ENCODE results near the gene DSC1. TPM values are rescaled to one million over a fixed set of nuclear protein-coding genes. Genes with fewer than 3 reads are reported as not detected.

DSC1 gene
- total and polyA plus RNA-seq, 12 donors, result 0.03 to 21.8 (median 7.7) TPM

- DNase-seq, result peak; percentile 6 to 11
These were observed 62.0 kb downstream of the DSC1 start for GRCh38 chr18:31100436-31101182.

GRCh38 chr18:31099450-31100230 lies 63.0 kb downstream of the DSC1 start:
- 87 to 89% methylated on average over 10 of the region's 10 CpGs for WGBS, 2 donors
- H3K27ac ChIP-seq, result peak overlapping the region in 7 of 10 donors; percentile 11 to 97 (median 92)
- peaks cover 0 to 12% (median 3%) of the 10 kb centered on the region in 9 donors for H3K4me1 ChIP-seq
- H3K36me3 ChIP-seq, result no peaks in the 10 kb centered on the region
- DNase-seq (no peak), ATAC-seq (no peak)
- TF ChIP-seq CTCF (IDR thresholded peaks at IDR 0.05), result no peak
- H3K4me3 ChIP-seq, result peak overlapping the region in 9 of 10 donors; percentile 41 to 76 (median 72)
- H3K9me3 ChIP-seq, result no peaks in the 10 kb centered on the region
- peaks cover 0 to 8% (median 0%) of the 10 kb centered on the region in 7 donors for H3K27me3 ChIP-seq
- intact Hi-C loops (cut with DNase I), result loop anchor here in 7 of 10 donors (5.0 to 10.0 kb wide), 9 partner anchors 105 to 405 kb away; partner anchors contain the start of gene DSG2 (in 2 of the 7)

More at GRCh38 chr18:31100436-31101182, 62.0 kb downstream of the DSC1 start:
- 10 to 11% methylated on average over 23 of the region's 23 CpGs for WGBS, 2 donors
- Histone ChIP-seq H3K27me3 (peaks cover 0 to 8% (median 0%) of the 10 kb centered on the region in 7 donors), H3K4me3 (peak overlapping the region; percentile 41 to 76 (median 72)), H3K4me1 (peaks cover 0 to 12% (median 3%) of the 10 kb centered on the region in 9 donors), H3K27ac (peak overlapping the region; percentile 87 to 97 (median 90)), H3K36me3 (no peaks in the 10 kb centered on the region), H3K9me3 (no peaks in the 10 kb centered on the region)
- ATAC-seq, result peak; percentile 12 to 69 (median 52)
- TF ChIP-seq CTCF (IDR thresholded peaks at IDR 0.05), result no peak
- intact Hi-C loops (cut with DNase I), result loop anchor here in 5 of 10 donors (5.0 to 10.0 kb wide), 5 partner anchors 104 to 402 kb away; partner anchors contain the start of gene DSG2 (in 1 of the 5)

GRCh38 chr18:31098878-31099277 lies 63.8 kb downstream of the DSC1 start:
- no peak for ATAC-seq
- Histone ChIP-seq H3K36me3 (no peaks in the 10 kb centered on the region), H3K27me3 (peaks cover 0 to 8% (median 0%) of the 10 kb centered on the region in 7 donors), H3K4me3 (no peak overlapping the region), H3K9me3 (no peaks in the 10 kb centered on the region), H3K27ac (peak overlapping the region in 1 of 10 donors; percentile 3), H3K4me1 (peaks cover 0 to 12% (median 3%) of the 10 kb centered on the region in 9 donors)
- no peak for TF ChIP-seq CTCF (IDR thresholded peaks at IDR 0.05)
- intact Hi-C loops (cut with DNase I), result loop anchor here in 5 of 10 donors (10.0 kb wide), 4 partner anchors 126 to 406 kb away; partner anchors contain the start of gene DSG2 (in 1 of the 5)
- no peak for DNase-seq

- intact Hi-C loops (cut with DNase I), result loop anchor here in 5 of 10 donors (10.0 kb wide), 4 partner anchors 127 to 407 kb away; partner anchors contain the start of gene DSG2 (in 1 of the 5)
- no peak overlapping the region for H3K4me3 ChIP-seq
These were observed 65.0 kb downstream of the DSC1 start for GRCh38 chr18:31097666-31098065.

More at GRCh38 chr18:31097666-31098065, 65.0 kb downstream of the DSC1 start:
- 81 to 82% methylated on average over 3 of the region's 3 CpGs for WGBS, 2 donors
- DNase-seq, result no peak
- Histone ChIP-seq H3K27me3 (peaks cover 0 to 8% (median 0%) of the 10 kb centered on the region in 7 donors), H3K36me3 (peaks cover 0 to 8% (median 0%) of the 10 kb centered on the region in 9 donors), H3K9me3 (no peaks in the 10 kb centered on the region), H3K4me1 (peaks cover 0 to 12% (median 3%) of the 10 kb centered on the region in 9 donors), H3K27ac (no peak overlapping the region)
- TF ChIP-seq CTCF (IDR thresholded peaks at IDR 0.05), result no peak
- no peak for ATAC-seq
